HepG2 (cell line): ENCODE data around the gene TSPAN31. TPM values are rescaled to one million over a fixed set of nuclear protein-coding genes. Genes with fewer than 3 reads are reported as not detected.

Experiments used
- CBFB ChIP-seq: sonication (generic); formaldehyde crosslinking; IDR thresholded peaks from 2 replicates; pipeline ENCODE4 v1.4.0; 2020; ENCODE audit warnings: missing genetic modification reagents
- GATAD2A ChIP-seq: IDR thresholded peaks from 2 replicates; pipeline ENCODE4 v1.6.1; 2016
- HNRNPK ChIP-seq: fragments of 200-400 bp; formaldehyde crosslinking; IDR thresholded peaks from 2 replicates; pipeline ENCODE4 v1.6.1; 2018; ENCODE audit warnings: low read length, low read depth, moderate library complexity, mild to moderate bottlenecking; ENCODE audit not compliant: poor library complexity, severe bottlenecking
- KAT8 ChIP-seq: IDR thresholded peaks from 2 replicates; pipeline ENCODE4 v1.6.1; 2016; ENCODE audit warnings: missing genetic modification reagents, missing compliant biosample characterization
- MED1 ChIP-seq: sonication (generic); formaldehyde crosslinking; IDR thresholded peaks from 2 replicates; pipeline ENCODE4 v1.4.0; 2020; ENCODE audit warnings: missing genetic modification reagents
- MIER2 ChIP-seq: IDR thresholded peaks from 2 replicates; pipeline ENCODE4 v1.6.1; 2016; ENCODE audit warnings: missing biosample characterization, missing genetic modification reagents
- NCOA2 ChIP-seq: sonication (generic); formaldehyde crosslinking; IDR thresholded peaks from 2 replicates; pipeline ENCODE4 v1.8.0; 2022; ENCODE audit warnings: inconsistent platforms
- NFYB ChIP-seq: sonication (generic); formaldehyde crosslinking; IDR thresholded peaks from 2 replicates; pipeline ENCODE4 v1.4.0; 2020; ENCODE audit warnings: missing genetic modification reagents
- NR3C1 ChIP-seq: sonication (generic); formaldehyde crosslinking; IDR thresholded peaks from 2 replicates; pipeline ENCODE4 v1.4.0; 2020; ENCODE audit warnings: missing genetic modification reagents
- PITX1 ChIP-seq: sonication (generic); formaldehyde crosslinking; IDR thresholded peaks from 2 replicates; pipeline ENCODE4 v1.5.1; 2020; ENCODE audit warnings: mild to moderate bottlenecking, missing genetic modification reagents
- RBM39 ChIP-seq: fragments of 200-400 bp; formaldehyde crosslinking; IDR thresholded peaks from one replicate; pipeline ENCODE4 v1.6.1; 2018; ENCODE audit warnings: antibody characterized with exemption, mild to moderate bottlenecking, low read depth, low read length; ENCODE audit not compliant: poor library complexity, severe bottlenecking
- SMAD1 ChIP-seq: sonication (generic); formaldehyde crosslinking; IDR thresholded peaks from 2 replicates; pipeline ENCODE4 v1.4.0; 2020; ENCODE audit warnings: missing genetic modification reagents, low read depth, mild to moderate bottlenecking, borderline replicate concordance
- SOX6 ChIP-seq, 2 experiments: fragments of 450-650 bp in 1 of 2; sonication (generic) in 1 of 2; formaldehyde crosslinking in 1 of 2; IDR thresholded peaks; 2 replicates each; pipeline versions ENCODE4 v1.4.0 to v1.6.1; 2017 to 2020; ENCODE audit warnings: antibody characterized with exemption in 1 of 2, mild to moderate bottlenecking in 1 of 2, missing genetic modification reagents in 1 of 2
- ZMYM4 ChIP-seq: sonication (generic); formaldehyde crosslinking; IDR thresholded peaks from 2 replicates; pipeline ENCODE4 v1.8.1; 2023; ENCODE audit warnings: mild to moderate bottlenecking, missing genetic modification reagents
- ZNF253 ChIP-seq: sonication (generic); formaldehyde crosslinking; IDR thresholded peaks from 2 replicates; pipeline ENCODE4 v1.8.0; 2022; ENCODE audit warnings: mild to moderate bottlenecking, missing genetic modification reagents, borderline replicate concordance
- ZNF614 ChIP-seq: IDR thresholded peaks from 2 replicates; pipeline ENCODE4 v1.6.1; 2018; ENCODE audit warnings: missing biosample characterization, missing genetic modification reagents, inconsistent platforms, borderline replicate concordance
- ZNF652 ChIP-seq: IDR thresholded peaks from 2 replicates; pipeline ENCODE4 v1.6.1; 2016; ENCODE audit warnings: low read depth, borderline replicate concordance
- ZNF747 ChIP-seq: sonication (generic); formaldehyde crosslinking; IDR thresholded peaks from 2 replicates; pipeline ENCODE4 v1.8.1; 2023; ENCODE audit warnings: missing genetic modification reagents, mild to moderate bottlenecking, borderline replicate concordance
- ZNF850 ChIP-seq: sonication (generic); formaldehyde crosslinking; conservative IDR thresholded peaks from 2 replicates; pipeline ENCODE4 v1.9.0; 2021; ENCODE audit warnings: mild to moderate bottlenecking, missing genetic modification reagents
- polyA plus RNA-seq, 8 experiments: library from polyadenylated mRNA; depleted of rRNA in 3 of 8; stranded (reverse) in 7 of 8; unstranded in 1 of 8; fragments of >200 nt; fragmentation: Illumina TruSeq in 4 of 8; extraction: Trizol in 4 of 8; gene quantifications; 2 replicates each; pipeline versions ENCODE4 v1.2.1 to v1.2.3, GENCODE V29; 2011 to 2016; ENCODE audit warnings: low read depth in 4 of 8, missing spikeins in 1 of 8, mixed read lengths in 1 of 8; ENCODE audit not compliant: insufficient read depth in 1 of 8
- total RNA-seq, 5 experiments: library from RNA; depleted of rRNA; stranded (reverse); fragments of >200 nt; fragmentation: Illumina TruSeq; extraction: Trizol; gene quantifications; 2 replicates each; pipeline ENCODE4 v1.2.3, GENCODE V29; 2016; ENCODE audit warnings: low read depth in 1 of 5
- TF ChIP-seq, protein P1 (sequence below): sonication (generic); formaldehyde crosslinking; IDR thresholded peaks from 2 replicates; pipeline ENCODE4 v1.4.0; 2020; ENCODE audit warnings: missing genetic modification reagents
- TF ChIP-seq, protein P2 (sequence below): IDR thresholded peaks from 2 replicates; pipeline ENCODE4 v1.6.1; 2016; ENCODE audit warnings: mild to moderate bottlenecking, missing biosample characterization, missing genetic modification reagents
- TF ChIP-seq, protein P3 (sequence below): conservative IDR thresholded peaks from 2 replicates; pipeline ENCODE4 v1.6.1; 2018; ENCODE audit warnings: missing genetic modification reagents
- TF ChIP-seq, protein P4 (sequence below): sonication (generic); formaldehyde crosslinking; IDR thresholded peaks from 2 replicates; pipeline ENCODE4 v1.4.0; 2020; ENCODE audit warnings: missing genetic modification reagents, mild to moderate bottlenecking, borderline replicate concordance

TSPAN31 gene
- total and polyA plus RNA-seq, 2 of the 13 experiments (the other 11 are each of a cell fraction or from before 2014, with no cell fraction given), result 10.4 to 24.6 TPM

DNA sequence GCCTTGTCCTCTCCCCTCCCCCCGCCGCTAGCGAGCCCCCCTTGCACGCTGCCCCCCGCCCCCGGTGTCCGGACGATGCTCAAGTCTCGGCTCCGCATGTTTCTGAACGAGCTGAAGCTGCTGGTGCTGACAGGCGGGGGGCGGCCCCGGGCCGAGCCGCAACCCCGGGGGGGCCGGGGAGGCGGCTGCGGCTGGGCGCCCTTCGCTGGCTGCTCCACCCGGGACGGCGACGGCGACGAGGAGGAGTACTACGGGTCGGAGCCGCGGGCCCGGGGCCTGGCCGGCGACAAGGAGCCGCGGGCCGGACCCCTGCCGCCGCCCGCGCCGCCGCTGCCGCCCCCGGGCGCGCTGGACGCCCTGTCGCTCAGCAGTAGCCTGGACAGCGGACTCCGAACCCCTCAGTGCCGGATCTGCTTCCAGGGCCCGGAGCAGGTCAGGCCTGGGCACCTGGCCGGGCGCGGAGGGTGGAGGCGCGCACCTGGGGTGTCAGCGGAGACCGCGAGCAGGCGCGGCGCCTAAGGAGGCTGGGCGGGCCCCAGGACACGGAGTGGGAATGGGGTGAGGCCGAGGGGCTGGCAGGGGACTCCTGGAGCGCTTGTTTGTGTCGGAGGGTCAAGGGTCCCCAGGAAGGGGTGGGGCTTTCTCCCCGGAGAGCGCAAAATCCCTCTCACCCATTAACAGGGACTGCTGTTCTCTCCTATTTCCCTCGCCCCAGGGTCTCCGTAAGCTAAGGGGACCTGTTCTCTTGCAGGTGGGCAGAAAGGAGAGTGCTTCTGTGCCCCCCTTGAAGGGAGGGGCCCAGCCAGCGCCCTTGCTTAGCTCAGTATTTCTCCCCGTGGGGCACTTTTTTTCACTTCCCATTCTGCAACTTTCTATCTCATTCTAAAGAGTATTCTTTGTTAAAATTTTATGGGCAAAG, 10.9 kb downstream of the TSPAN31 start (continued):
- TF ChIP-seq, protein P1, sequence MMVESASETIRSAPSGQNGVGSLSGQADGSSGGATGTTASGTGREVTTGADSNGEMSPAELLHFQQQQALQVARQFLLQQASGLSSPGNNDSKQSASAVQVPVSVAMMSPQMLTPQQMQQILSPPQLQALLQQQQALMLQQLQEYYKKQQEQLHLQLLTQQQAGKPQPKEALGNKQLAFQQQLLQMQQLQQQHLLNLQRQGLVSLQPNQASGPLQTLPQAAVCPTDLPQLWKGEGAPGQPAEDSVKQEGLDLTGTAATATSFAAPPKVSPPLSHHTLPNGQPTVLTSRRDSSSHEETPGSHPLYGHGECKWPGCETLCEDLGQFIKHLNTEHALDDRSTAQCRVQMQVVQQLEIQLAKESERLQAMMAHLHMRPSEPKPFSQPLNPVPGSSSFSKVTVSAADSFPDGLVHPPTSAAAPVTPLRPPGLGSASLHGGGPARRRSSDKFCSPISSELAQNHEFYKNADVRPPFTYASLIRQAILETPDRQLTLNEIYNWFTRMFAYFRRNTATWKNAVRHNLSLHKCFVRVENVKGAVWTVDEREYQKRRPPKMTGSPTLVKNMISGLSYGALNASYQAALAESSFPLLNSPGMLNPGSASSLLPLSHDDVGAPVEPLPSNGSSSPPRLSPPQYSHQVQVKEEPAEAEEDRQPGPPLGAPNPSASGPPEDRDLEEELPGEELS (CRISPR knock-in tag), result peak; percentile 37; the same call in 1 of the 2 replicates
- TF ChIP-seq NCOA2 (CRISPR knock-in tag) (peak; percentile 24; the same call in 1 of the 2 replicates), MED1 (CRISPR knock-in tag) (peak; percentile 54; the same call in 1 of the 2 replicates), ZMYM4 (no peak), RBM39 (no peak), ZNF253 (CRISPR knock-in tag) (no peak), HNRNPK (no peak), NFYB (CRISPR knock-in tag) (no peak), SMAD1 (no peak), ZNF747 (no peak), ZNF652 (CRISPR knock-in tag) (no peak), PITX1 (CRISPR knock-in tag) (no peak), SOX6 (IDR thresholded peaks at IDR 0.05) (no peak), SOX6 (CRISPR knock-in tag; IDR thresholded peaks at IDR 0.05) (0 out of 2 replicates have a peak, but pooled peaks have one; percentile 28), KAT8 (CRISPR knock-in tag) (0 out of 2 replicates have a peak, but pooled peaks have one; percentile 18), NR3C1 (no peak), ZNF614 (CRISPR knock-in tag) (0 out of 2 replicates have a peak, but pooled peaks have one; percentile 19), MIER2 (CRISPR knock-in tag) (no peak), ZNF850 (CRISPR knock-in tag) (no peak), GATAD2A (no peak; the same call in 1 of the 2 replicates), CBFB (CRISPR knock-in tag) (no peak)
- TF ChIP-seq, protein P2, sequence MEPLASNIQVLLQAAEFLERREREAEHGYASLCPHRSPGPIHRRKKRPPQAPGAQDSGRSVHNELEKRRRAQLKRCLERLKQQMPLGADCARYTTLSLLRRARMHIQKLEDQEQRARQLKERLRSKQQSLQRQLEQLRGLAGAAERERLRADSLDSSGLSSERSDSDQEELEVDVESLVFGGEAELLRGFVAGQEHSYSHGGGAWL (CRISPR knock-in tag), result no peak
- TF ChIP-seq, protein P3, sequence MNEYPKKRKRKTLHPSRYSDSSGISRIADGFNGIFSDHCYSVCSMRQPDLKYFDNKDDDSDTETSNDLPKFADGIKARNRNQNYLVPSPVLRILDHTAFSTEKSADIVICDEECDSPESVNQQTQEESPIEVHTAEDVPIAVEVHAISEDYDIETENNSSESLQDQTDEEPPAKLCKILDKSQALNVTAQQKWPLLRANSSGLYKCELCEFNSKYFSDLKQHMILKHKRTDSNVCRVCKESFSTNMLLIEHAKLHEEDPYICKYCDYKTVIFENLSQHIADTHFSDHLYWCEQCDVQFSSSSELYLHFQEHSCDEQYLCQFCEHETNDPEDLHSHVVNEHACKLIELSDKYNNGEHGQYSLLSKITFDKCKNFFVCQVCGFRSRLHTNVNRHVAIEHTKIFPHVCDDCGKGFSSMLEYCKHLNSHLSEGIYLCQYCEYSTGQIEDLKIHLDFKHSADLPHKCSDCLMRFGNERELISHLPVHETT, result 0 out of 2 replicates have a peak, but pooled peaks have one; percentile 24
- TF ChIP-seq, protein P4, sequence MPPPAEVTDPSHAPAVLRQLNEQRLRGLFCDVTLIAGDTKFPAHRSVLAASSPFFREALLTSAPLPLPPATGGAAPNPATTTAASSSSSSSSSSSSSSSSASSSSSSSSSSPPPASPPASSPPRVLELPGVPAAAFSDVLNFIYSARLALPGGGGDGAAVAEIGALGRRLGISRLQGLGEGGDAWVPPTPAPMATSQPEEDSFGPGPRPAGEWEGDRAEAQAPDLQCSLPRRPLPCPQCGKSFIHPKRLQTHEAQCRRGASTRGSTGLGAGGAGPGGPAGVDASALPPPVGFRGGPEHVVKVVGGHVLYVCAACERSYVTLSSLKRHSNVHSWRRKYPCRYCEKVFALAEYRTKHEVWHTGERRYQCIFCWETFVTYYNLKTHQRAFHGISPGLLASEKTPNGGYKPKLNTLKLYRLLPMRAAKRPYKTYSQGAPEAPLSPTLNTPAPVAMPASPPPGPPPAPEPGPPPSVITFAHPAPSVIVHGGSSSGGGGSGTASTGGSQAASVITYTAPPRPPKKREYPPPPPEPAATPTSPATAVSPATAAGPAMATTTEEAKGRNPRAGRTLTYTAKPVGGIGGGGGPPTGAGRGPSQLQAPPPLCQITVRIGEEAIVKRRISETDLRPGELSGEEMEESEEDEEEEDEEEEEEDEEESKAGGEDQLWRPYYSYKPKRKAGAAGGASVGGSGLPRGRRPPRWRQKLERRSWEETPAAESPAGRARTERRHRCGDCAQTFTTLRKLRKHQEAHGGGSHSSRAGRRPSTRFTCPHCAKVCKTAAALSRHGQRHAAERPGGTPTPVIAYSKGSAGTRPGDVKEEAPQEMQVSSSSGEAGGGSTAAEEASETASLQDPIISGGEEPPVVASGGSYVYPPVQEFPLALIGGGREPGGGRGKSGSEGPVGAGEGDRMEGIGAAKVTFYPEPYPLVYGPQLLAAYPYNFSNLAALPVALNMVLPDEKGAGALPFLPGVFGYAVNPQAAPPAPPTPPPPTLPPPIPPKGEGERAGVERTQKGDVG, result no peak
